PC-3 (cell line): ENCODE data around the gene PCBD1. TPM values are rescaled to one million over a fixed set of nuclear protein-coding genes. Genes with fewer than 3 reads are reported as not detected.

Source experiments
- ATAC-seq: fragments of 200-7000 bp; cut with Tn5 transposase; 2 replicates; pipeline ENCODE4 v1.9.1; 2020; ENCODE audit warnings: mild to moderate bottlenecking, moderate library complexity
- BruUV-seq: library from RNA; stranded (reverse); fragments of 400-500 nt; replicated peaks from 2 replicates; lab custom pipeline; 2021; lab: Mats Ljungman, UMichigan
- CTCF ChIA-PET: fragments of 300-600 bp; sonication (Branson Sonifier 250); formaldehyde crosslinking; loops from one replicate; lab custom pipeline; 2022; ENCODE audit warnings: antibody characterized with exemption; lab: Charles Lee
- POLR2A ChIA-PET: fragments of 300-600 bp; sonication (Branson Sonifier 250); formaldehyde crosslinking; loops from one replicate; lab custom pipeline; 2022; ENCODE audit warnings: antibody characterized with exemption; ENCODE audit not compliant: unreplicated experiment; lab: Charles Lee
- DNase-seq: peaks from one replicate; pipeline ENCODE4 v3.0.0-alpha.2; 2015
- H2AFZ ChIP-seq: fragments of 300-600 bp; sonication (generic); 2 replicates; pipeline ENCODE4 v1.6.0; 2016; ENCODE audit warnings: antibody characterized with exemption, low read length
- H3F3A ChIP-seq: fragments of 300-600 bp; sonication (generic); one replicate; pipeline ENCODE4 v1.6.0; 2017; ENCODE audit warnings: antibody characterized with exemption, low read length, control low read depth, mild to moderate bottlenecking; ENCODE audit not compliant: unreplicated experiment
- H3K27ac ChIP-seq: fragments of 300-600 bp; sonication (generic); 2 replicates; pipeline ENCODE4 v1.5.1; 2016; ENCODE audit warnings: mild to moderate bottlenecking, low read length
- H3K27me3 ChIP-seq: fragments of 300-600 bp; sonication (generic); 2 replicates; pipeline ENCODE4 v1.6.1; 2016; ENCODE audit warnings: low read length, mixed read lengths
- H3K36me3 ChIP-seq: fragments of 300-600 bp; sonication (generic); 2 replicates; pipeline ENCODE4 v1.6.1; 2016; ENCODE audit warnings: low read depth, mixed run types, low read length, mixed read lengths
- H3K4me1 ChIP-seq: fragments of 300-600 bp; sonication (generic); 2 replicates; pipeline ENCODE4 v1.5.1; 2016; ENCODE audit warnings: low read length; ENCODE audit not compliant: insufficient read depth
- H3K4me2 ChIP-seq: fragments of 300-600 bp; sonication (generic); 2 replicates; pipeline ENCODE4 v1.6.0; 2016; ENCODE audit warnings: low read length
- H3K4me3 ChIP-seq: fragments of 300-600 bp; sonication (generic); 2 replicates; pipeline ENCODE4 v1.5.1; 2016; ENCODE audit warnings: mild to moderate bottlenecking, low read length, mixed read lengths
- H3K79me2 ChIP-seq: fragments of 300-600 bp; sonication (generic); 2 replicates; pipeline ENCODE4 v1.6.1; 2017; ENCODE audit warnings: low read length, mixed read lengths
- H3K9ac ChIP-seq: fragments of 300-600 bp; sonication (generic); 2 replicates; pipeline ENCODE4 v1.6.0; 2016; ENCODE audit warnings: mild to moderate bottlenecking, low read length
- H3K9me2 ChIP-seq: fragments of 300-600 bp; sonication (generic); replicated peaks from 2 replicates; pipeline ENCODE4 v1.6.1; 2016; ENCODE audit warnings: mixed run types, low read length, mixed read lengths
- H3K9me3 ChIP-seq: fragments of 300-600 bp; sonication (generic); 2 replicates; pipeline ENCODE4 v1.6.1; 2016; ENCODE audit warnings: low read length, mixed read lengths
- H4K20me1 ChIP-seq: fragments of 300-600 bp; sonication (generic); 2 replicates; pipeline ENCODE4 v1.6.1; 2016; ENCODE audit warnings: low read length, mixed read lengths
- CTCF ChIP-seq: fragments of 300-600 bp; sonication (generic); conservative IDR thresholded peaks from 2 replicates; pipeline ENCODE4 v1.5.1; 2017; ENCODE audit warnings: antibody characterized with exemption, low read depth, mild to moderate bottlenecking, low read length
- EZH2 ChIP-seq: fragments of 300-600 bp; sonication (generic); IDR thresholded peaks from one replicate; pipeline ENCODE4 v1.6.1; 2017; ENCODE audit warnings: antibody characterized with exemption, mild to moderate bottlenecking, low read length; ENCODE audit not compliant: unreplicated experiment
- EZH2phosphoT487 ChIP-seq: fragments of 300-600 bp; sonication (generic); IDR thresholded peaks from 2 replicates; pipeline ENCODE4 v1.6.1; 2018; ENCODE audit warnings: mild to moderate bottlenecking, antibody characterized with exemption, low read length, borderline replicate concordance
- intact Hi-C: fragments of 100-400 bp; cut with micrococcal nuclease; formaldehyde crosslinking; loops from 2 replicates; pipeline ENCODE4 v1.9.0; 2023
- total RNA-seq: library from RNA; depleted of rRNA; stranded (reverse); fragments of >200 nt; gene quantifications from 2 replicates; pipeline ENCODE4 v1.2.3, GENCODE V29; 2014

Gene PCBD1
- total RNA-seq, 1 experiment from 2014 or later = 283 TPM

- H3K36me3 ChIP-seq = no peaks in the 10 kb centered on the region
- no peak overlapping the region for H3K9ac ChIP-seq
- POLR2A ChIA-PET = no interaction called here
- TF ChIP-seq EZH2phosphoT487 = no peak
- no peak for TF ChIP-seq EZH2
- no peak for TF ChIP-seq CTCF
- intact Hi-C loops = no loop called here
- CTCF ChIA-PET = no interaction called here
- H3K9me2 ChIP-seq = no peaks in the 10 kb centered on the region
- ATAC-seq = no peak
- H2AFZ ChIP-seq = no peak overlapping the region
- no TSS peak for BruUV-seq
- H3K4me1 ChIP-seq = peaks cover 31% of the 10 kb centered on the region
- no peaks in the 10 kb centered on the region for H3K9me3 ChIP-seq
- H3K4me3 ChIP-seq = no peak overlapping the region
- no peak overlapping the region for H3K27ac ChIP-seq
- no peaks in the 10 kb centered on the region for H3K27me3 ChIP-seq
- H3K79me2 ChIP-seq = peaks cover 33% of the 10 kb centered on the region
- no peaks in the 10 kb centered on the region for H3F3A ChIP-seq
- no peak for DNase-seq
- H4K20me1 ChIP-seq = peaks cover 5% of the 10 kb centered on the region; the same call in 1 of the 2 replicates
- no peak overlapping the region for H3K4me2 ChIP-seq
These were observed 2.6 kb upstream of the PCBD1 start for GRCh38 chr10:70890917-70891431.

GRCh38 chr10:70889291-70889690 is 926 bp upstream of the PCBD1 start:
- H2AFZ ChIP-seq = peak overlapping the region; percentile 94
- H3K4me2 ChIP-seq = peak overlapping the region; percentile 86
- H3K79me2 ChIP-seq = peaks cover 41% of the 10 kb centered on the region
- CTCF ChIA-PET = no interaction called here
- H3K9me2 ChIP-seq = no peaks in the 10 kb centered on the region
- H4K20me1 ChIP-seq = peaks cover 5% of the 10 kb centered on the region; the same call in 1 of the 2 replicates
- no peak overlapping the region for H3K27ac ChIP-seq
- TF ChIP-seq EZH2phosphoT487 = no peak
- TF ChIP-seq CTCF = no peak
- TF ChIP-seq EZH2 = no peak
- ATAC-seq (no peak), DNase-seq (peak; percentile 38)
- no TSS peak for BruUV-seq
- H3K9me3 ChIP-seq = no peaks in the 10 kb centered on the region
- no peaks in the 10 kb centered on the region for H3F3A ChIP-seq
- H3K36me3 ChIP-seq = peaks cover 13% of the 10 kb centered on the region
- POLR2A ChIA-PET = no interaction called here
- H3K9ac ChIP-seq = no peak overlapping the region
- no peaks in the 10 kb centered on the region for H3K27me3 ChIP-seq
- peak overlapping the region; percentile 86 for H3K4me3 ChIP-seq
- H3K4me1 ChIP-seq = peaks cover 31% of the 10 kb centered on the region
- intact Hi-C loops = no loop called here
